Activated CD8-positive, alpha-beta memory T cell treated with anti-CD3 and anti-CD28 coated beads for 4 hours (primary cell): Measurements from ENCODE around the gene GPR25.

Source experiments
- DNase-seq, 2 donors: peaks; one replicate each; pipeline ENCODE4 v3.0.0-alpha.2; 2020; ENCODE audit warnings: low read depth in 2 of 2

The GPR25 gene

DNA sequence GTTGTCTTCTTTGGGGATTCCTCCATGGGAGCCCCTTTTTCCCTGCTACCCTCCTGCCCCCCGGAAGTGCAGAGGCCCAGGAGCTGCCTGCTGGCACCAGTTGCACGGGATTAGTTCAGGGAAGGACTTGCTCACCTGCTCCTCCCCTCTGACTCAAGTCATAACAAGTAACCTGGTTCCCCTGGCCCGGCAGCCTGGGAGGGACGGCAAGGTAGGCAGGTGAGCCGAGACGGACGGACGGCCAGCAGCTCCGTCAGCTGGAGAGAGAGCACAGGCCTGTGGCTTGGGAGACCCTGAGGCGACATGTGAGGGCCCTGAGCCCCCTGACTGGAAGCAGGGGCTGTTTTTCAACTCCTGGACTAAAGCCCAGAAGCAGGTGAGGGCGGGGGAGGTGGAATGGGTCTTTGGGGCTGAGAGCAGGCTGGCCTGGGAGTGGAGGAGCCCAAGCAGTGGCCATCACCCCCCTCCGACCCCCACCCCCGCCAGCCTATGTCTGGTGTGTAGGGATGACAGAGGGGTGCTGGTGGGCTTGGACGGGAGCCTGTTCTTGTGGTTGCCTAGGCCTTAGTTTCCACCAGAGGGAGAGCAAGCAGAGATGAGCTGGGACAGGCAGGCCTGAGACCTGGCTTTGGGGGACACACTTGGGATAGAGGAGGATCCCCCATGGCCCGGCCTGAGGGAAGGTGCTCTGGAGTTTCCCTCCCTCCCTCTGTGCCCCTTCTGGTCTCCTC lies 22.1 kb downstream of the GPR25 start, which contains the start of gene INAVA:
Gene INAVA (plus strand): TSS at position 189 of the 731 bp plus-strand sequence. CDS start 3,501 bp downstream, outside the sequence.
- no peak for DNase-seq

DNA sequence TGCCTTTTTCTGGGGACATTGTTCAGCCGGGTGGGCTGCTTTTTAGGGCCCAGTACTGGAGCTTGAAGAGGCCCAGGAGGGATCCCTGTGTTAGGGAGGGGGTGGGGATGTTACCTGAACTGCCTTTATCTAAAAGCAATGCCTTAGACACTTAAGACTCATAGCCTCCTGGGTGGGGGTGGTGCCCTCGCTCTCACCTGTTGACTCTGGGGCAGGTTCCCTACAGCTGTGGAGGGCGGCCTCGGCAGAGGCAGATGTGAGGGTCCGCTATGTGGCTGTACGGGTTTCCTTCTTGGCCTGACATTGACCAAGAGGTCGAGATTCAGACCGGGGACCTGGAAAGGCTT lies 22.6 kb downstream of the GPR25 start:
- no peak for DNase-seq

DNA sequence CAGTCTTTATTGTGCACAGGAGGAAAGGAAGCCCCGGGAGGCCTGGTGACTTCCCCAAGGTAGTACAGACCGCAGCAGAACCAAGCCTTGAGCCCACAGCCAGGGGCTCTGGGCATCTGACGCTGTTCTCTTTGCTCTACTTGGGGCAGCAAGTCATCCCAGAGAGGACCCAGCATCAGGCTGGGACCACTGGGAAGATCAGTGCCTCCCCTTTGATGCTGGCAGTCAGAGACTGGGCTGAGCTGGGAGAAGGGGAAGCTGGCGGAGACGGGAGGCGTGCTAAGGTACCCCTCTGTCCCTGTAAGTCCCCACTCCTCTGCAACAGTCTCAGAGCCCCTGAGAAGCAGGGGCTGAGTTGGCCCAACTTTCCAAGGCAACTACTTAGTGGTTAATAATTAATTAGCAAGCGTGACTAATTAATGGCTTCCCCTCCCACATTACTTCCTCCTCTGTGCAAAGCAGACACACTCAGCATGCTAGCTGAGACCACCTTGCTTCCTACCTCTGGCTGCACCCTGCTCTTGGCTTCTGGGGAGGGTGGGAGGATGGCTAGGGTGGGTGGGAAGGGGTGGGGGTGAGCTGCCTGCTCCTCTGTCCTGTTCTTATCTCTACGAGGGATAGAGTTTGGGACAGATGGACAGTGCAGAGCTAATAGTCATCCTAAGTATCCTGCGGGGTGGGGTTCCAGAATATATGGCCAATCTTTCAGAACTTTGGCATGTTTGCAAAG lies 23.2 kb downstream of the GPR25 start:
- DNase-seq: no peak

DNA sequence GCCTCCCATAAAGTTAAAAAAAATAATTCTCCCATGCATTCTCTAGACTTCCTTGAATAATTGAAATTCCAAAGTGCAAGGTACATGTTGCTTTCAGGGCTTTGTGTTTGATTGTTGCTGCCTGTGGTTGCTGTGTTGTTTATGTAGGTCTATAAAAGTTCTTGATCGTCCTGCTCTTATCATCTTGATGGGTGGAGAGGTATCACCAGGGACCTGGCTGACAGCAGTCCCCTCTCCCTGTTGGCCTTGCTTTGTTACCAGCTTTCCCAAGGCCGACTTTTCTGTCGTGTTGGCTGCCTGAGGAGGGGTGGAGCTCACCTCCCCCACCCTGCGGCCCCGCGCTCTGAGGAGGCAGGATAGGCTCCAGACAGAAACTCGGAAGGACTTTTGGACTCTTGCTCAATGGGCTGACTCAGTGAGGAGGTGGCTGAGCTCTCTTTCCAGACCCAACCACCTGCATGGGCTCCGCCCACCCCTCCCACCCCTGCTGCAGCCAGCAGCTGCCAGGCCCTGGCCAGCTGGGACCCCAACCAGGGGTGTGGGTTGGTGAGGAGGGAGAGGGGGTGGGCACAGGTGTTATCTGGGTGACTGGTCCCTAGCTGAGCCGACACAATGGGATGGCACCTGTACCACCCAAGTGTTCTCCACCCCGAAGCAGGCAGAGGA lies 23.9 kb downstream of the GPR25 start:
- no peak for DNase-seq

DNA sequence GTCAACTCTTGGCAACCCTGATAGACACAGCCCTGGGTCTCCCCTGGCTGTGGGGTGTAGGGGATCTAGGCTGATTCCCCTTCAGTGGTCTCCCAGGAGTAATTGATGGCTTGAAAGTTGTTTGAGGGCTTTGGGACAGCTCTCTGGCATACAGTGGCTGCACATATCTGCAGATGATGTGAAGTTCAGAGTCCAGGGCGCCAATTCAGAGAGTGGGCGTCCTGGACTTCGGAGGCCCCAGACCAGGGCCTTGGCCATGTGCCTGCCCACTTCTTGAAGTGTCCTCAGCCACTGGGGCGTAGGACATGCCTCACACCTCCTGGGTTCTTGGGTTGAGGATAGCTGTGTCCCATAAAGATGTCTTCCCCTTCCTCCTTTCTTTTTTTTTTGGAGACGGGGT lies 24.5 kb downstream of the GPR25 start:
- DNase-seq: no peak

DNA sequence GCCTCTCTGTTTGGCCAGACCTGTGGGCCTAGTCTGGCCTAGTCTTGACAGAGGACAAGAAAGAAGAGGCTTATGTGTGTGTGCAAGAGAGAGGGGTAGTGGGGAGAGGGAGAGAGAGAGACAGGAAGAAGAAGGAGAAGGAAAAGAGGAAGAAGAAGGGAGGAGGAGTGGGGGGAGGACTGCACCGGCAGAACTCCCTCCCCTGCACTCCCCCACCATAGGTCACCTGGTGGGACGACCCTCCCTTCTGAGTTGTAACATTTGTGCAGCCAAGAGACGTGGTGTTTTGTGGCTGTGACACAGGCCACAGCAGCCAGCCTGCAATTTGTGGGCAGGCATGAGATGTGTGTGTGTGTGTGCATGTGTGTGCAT lies 26.2 kb downstream of the GPR25 start:
- no peak for DNase-seq

DNA sequence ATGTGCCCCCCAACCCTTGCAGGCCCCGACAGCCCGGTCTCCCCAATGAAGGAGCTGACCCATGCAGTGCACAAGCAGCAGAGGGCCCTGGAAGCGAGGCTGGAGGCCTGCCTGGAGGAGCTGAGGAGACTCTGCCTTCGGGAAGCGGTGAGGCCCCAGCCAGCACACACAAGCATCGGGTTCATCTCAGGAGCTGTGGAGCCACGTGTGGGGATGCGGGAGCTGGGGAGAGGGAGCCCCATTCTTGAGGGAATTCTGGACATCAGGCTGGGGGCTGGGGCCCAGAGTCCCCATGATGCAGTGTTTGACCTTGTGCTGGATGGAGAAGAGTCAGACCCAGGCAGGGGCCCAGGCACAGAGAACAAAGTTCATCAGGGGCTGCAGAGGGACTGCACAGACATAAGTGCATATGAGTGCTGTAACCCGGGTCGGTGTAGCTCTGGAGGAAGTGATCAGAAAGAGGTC lies 26.7 kb downstream of the GPR25 start:
- no peak for DNase-seq

DNA sequence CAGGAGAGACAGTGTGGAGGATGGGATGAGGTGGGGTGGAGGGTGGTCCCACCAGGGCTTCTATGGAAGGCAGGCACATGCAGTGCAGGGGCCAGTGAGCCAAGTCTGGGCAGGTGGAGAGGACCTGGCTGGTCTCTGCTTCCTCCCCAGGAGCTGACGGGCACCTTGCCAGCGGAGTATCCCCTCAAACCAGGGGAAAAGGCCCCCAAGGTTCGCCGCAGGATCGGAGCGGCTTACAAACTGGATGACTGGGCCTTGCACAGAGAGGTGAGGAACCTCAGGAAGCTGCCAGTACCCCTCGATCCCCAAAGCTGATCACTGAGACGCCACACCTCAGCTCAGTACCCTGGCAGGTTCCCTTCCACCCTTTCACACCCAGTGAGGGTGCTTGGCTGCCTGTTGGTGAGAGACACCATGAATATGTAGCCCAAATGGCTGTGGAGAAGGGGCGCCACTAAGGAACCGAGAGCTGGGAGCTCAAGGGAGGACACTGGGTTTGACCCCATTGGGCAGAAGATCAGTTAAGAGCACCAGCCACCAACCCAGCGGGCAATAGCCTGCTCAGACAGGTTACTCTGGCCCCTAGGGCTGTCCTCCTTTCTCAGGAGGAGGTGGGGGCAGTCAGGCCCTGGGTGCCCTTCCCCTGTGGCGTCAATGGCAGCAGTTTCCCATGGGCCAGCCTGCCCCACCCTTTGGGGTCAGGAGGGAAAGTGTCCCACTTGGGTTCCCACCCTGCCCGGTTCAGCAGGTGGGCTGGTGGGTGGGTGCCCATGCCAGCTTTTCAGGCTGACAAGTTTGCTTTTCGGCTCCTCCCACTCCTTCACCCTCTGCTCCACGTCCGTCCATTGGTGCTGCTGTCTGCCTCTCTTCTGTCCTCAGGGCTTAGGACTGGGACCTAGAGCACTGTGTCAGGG lies 27.4 kb downstream of the GPR25 start:
- DNase-seq: no peak

DNA sequence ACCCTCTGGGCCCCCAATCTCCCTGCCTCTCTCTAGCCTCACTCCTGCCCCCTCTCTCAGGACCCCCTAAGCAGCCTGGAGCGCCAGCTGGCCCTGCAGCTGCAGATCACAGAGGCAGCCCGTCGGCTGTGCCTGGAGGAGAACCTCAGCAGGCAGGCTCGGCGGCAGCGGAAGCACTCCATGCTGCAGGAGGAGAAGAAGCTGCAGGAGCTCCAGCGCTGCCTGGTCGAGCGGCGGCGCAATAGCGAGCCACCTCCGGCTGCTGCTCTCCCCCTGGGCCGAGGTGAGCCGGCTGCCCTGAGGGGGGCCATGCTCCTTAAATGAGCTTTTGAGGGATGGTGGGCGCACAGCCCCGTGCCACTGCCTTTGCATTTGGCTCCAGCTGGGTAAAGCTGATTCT lies 28.1 kb downstream of the GPR25 start:
- no peak for DNase-seq

DNA sequence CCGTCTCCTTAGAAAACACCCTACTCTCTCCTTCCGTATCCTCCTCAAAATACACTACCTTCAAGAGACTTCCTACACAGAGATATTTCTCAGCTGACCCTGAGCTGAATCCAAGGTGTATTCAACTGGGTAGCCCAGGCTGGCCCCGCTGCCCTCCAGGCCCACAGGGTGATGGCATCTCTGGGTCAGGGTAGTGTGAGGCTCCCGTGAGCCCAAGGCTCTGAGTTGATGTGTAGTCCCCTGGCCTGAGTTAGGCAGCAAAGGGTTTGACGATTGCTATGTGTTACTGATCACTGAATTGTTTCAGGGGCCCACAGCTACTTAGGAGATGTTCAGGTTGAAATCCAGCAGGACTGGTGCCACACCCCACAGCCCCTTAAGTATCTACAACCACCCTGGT lies 28.6 kb downstream of the GPR25 start:
- DNase-seq: no peak

DNA sequence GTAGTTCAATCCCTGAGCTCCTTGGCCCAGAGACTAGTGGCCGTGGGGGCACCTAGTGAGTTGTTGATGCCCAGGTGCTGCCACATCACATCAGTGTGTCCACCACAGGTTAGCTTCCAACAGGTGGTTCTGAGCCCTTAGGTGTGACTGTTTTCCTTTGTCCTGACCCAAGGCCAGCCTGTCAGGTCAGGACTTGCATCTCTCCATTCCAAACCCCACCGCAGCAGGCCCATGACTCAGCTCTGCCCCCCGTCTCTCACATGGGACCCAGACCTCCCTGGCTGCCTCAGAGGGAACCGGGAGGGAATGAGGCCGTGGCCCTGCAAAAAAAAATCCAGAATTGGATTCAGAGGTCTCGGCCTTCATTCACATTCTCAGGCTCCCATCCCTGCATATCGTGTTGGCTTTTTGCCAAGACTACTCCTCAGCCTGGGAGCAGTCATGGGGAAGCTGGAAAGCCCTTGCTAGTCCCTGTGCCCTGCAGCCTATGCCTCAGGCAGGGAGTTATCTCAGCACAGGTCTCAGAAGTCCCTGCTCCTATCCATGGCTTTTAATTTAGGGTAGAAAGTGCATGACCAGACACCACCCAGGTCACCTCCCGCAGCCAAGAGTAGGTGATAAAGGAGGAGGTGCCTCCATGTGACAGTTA lies 29.1 kb downstream of the GPR25 start:
- DNase-seq: no peak

DNA sequence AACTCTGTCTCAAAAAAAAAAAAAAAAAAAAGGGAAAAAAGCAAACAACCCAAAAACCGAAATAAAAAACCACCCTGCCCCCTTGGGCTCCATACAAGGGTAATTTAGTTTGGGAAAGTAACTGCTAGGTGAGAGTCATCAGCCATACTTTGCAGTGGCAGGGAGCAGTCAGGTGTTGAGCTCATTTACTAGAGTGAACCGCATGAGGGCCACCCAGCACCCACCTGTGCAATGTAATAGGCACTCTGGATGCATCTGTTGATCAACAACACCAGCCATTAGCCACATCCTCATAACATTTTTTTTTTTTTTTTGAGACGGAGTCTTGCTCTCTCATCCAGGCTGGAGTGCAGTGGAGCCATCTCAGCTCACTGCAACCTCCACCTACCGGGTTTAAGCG lies 31.0 kb downstream of the GPR25 start:
- DNase-seq: no peak

DNA sequence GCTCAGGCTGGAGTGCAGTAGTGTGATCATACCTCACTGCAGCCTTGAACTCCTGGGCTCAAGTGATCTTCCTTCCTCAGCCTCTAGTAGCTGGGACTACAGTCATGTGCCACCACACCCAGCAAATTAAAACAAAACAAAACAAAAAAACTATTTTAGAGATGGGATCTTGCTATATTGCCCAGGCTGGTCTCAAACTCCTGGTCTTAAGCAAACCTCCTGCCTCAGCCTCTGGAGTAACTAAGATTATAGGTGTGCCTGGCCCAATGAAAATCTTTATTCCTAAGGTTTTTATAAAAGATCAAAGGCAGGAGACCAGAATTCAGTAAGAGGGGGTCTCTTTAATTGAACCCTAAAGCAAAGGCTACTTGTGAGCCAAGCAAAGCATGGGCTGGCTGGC lies 32.0 kb downstream of the GPR25 start:
- no peak for DNase-seq

DNA sequence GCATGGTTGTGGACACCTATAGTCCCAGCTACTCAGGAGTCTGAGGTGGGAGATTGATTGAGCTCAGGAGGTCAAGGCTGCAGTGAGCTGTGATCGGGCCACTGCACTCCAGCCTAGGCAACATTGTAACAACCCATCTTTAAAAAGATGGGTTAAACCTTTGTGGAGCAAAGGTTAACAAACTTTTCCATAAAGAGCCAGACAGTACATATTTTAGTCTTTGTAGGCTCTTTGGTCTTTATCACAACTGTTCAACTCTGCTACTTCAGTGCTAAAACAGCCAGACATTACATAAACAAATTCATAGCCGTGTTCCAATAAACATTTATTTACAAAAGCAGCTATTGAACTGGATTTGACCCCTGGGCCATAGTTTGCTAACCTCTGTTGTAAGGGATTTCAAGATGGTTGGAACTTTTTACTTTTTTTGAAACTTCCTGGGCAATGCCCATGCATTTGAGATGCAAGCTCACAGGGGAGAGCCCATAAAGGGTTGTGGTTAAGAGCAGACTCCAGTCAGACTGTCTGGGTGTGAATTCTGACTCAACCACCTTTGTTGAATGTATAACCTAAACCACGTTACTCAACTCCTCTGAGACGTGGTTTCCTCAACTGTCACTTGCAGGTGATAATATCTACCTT lies 32.8 kb downstream of the GPR25 start:
- peak; percentile 10 to 31 for DNase-seq

DNA sequence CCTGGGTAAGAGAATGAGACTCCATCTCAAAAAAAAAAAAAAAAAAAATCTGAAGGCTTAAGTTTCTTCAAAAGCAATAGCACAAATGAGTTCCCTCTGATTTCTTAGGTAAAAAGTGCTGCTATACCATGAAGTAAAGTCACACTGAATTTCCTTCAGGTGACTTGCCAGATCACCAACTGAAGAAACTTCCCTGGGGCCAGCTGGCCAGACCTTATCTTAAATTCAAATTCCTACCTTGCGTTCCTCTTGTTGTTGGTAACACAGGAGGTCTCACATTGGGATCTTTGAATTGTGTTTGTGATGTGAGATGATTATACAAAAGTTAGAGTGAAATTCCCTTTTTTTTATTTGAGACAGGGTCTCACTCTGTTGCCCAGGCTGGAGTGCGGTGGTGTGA lies 33.7 kb downstream of the GPR25 start:
- no peak for DNase-seq

DNA sequence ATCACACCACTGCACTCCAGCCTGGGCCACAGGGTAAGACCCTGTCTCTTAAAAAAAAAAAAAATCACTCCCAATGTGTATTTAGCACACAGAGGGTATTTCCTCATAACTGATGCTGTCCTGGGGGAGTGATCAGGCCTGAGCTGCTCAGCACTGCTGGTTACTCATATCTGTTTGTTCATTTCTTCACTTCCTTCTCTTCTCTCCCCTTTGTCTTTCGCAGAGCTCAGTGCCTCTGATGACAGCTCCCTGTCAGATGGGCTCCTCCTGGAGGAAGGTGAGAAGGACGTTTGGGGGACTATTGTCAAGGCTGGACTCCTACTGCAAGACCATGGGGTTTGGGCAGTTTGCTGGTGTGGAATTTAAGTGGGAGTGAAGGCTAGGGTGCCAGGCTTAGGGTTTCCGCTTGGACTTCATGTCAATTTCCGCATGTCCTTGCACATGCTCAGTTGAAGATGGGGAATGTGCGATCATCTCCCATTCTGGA lies 34.9 kb downstream of the GPR25 start:
- DNase-seq: no peak

DNA sequence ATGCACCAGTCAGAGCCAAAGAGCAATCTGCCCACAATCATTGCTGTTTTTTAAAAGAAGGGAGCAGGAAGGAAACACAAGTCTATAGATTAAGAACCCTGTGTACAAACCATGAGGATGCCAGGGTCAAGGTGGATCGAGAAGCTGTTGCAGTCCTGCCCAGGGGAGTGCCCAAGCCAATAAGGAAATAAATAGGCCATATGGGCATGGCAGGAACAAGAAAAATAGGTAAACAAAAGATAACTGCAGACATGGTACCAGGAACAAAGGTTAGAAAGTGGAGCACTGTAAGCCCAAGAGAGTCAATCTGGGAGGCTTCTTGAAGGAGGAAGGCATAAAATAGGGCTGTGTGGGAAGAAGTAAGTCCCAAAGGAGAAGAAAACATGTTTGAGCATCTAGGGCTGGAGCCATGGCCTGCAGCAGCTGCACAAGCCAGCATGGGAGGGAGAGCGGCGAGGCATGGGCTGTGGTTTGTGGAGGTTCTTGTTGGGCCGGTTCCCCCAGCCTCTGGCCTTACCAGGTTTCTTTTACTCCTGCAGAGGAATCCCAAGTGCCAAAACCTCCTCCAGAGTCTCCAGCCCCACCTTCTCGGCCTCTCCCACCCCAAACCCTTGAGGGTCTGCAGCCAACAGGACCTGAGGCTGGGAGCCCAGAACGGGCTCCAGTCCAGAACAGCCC lies 35.5 kb downstream of the GPR25 start:
- no peak for DNase-seq

DNA sequence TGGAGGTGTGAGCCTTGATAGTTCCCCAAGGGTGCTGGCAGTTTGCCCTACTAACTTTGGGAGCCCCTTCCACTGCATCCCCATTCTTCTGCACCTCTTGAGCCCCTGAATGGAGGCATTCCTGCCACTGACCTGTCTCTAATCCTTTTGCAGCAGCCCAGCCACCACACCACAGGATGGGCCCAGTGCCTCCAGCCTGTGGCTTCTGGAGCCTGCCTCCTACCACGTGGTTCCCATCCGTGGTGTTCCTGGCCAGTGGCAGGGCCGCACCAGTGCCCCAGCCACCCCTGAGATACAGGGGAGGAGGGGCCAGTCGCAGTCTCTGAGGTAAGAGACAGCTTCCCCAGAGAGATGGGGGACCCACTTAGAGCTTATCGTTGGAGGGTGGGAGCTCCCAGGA lies 36.3 kb downstream of the GPR25 start:
- no peak for DNase-seq

DNA sequence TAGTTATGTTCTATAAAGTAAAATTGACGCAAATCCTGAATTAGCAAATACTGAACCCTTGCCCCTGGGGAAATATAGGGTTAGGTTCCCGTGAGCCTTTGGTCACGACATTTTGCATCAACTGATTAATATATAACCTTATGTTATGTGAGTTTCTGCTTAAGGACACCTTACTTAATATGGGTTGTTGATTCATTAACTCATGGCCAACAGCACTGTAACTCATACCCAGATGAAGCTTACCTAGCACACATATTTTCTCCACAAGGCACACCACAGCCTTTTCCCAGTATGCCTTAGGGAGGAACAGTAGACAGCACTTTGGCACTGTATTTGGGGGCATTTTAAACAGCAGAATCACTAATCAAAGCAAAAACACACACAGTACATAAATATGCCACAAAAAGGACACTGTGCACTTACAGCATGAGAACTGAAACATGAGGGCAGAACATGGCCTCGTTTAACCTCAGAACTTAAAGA lies 37.0 kb downstream of the GPR25 start:
- no peak for DNase-seq

DNA sequence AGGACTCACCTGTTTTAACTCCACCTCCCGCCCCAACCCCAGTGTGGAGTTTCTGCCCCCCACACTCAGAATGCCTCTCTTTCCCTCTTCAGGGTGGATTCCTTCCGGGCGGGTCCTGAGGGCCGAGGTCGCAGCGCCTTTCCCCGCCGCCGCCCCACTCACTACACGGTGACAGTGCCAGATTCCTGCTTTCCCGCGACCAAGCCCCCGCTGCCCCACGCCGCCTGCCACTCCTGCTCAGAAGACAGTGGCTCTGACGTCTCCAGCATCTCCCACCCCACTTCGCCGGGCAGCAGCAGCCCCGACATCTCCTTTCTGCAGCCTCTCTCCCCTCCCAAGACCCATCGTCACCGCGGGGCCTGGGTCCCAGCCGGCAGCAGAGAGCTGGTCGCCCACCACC lies 38.6 kb downstream of the GPR25 start:
- DNase-seq: no peak
